IMR-90 (cell line): ENCODE data around the gene NKRF. TPM values are rescaled to one million over a fixed set of nuclear protein-coding genes. Genes with fewer than 3 reads are reported as not detected.

ENCODE experiments used
- ATAC-seq: fragments of 200-7000 bp; cut with Tn5 transposase; 2 replicates; pipeline ENCODE4 v1.9.1; 2020; ENCODE audit warnings: low read depth, mild to moderate bottlenecking, moderate library complexity
- BruUV-seq: library from RNA; stranded (reverse); fragments of 400-500 nt; replicated peaks from 2 replicates; lab custom pipeline; 2021; lab: Mats Ljungman, UMichigan
- CTCF ChIA-PET: fragments of 300-600 bp; formaldehyde crosslinking; extraction: SDS; loops from one replicate; lab custom pipeline; 2021; ENCODE audit warnings: antibody characterized with exemption; lab: Yijun Ruan, JAX
- POLR2A ChIA-PET: fragments of 300-600 bp; sonication (Branson Sonifier 250); formaldehyde crosslinking; loops from one replicate; lab custom pipeline; 2022; ENCODE audit warnings: antibody characterized with exemption; ENCODE audit not compliant: unreplicated experiment; lab: Charles Lee
- DNase-seq: peaks from one replicate; pipeline ENCODE4 v3.0.0; 2013
- H2AFZ ChIP-seq: replicated peaks from 2 replicates; pipeline ENCODE3; 2013; ENCODE audit warnings: low read length, mild to moderate bottlenecking; ENCODE audit not compliant: poor library complexity
- H2AK5ac ChIP-seq: 2 replicates; pipeline ENCODE4 v1.6.1; 2013; ENCODE audit warnings: low read depth, low read length, inconsistent platforms
- H2AK9ac ChIP-seq: replicated peaks from 2 replicates; pipeline ENCODE3; 2013; ENCODE audit warnings: mild to moderate bottlenecking, low read depth, low read length, moderate library complexity; ENCODE audit not compliant: poor library complexity
- H2BK120ac ChIP-seq: 2 replicates; pipeline ENCODE4 v1.6.1; 2013; ENCODE audit warnings: low read depth, low read length, inconsistent platforms
- H2BK15ac ChIP-seq: 3 replicates; pipeline ENCODE4 v1.6.1; 2013; ENCODE audit warnings: low read depth, low read length, inconsistent platforms
- H2BK20ac ChIP-seq: 2 replicates; pipeline ENCODE4 v1.6.1; 2013; ENCODE audit warnings: low read depth, mild to moderate bottlenecking, inconsistent platforms, low read length, moderate library complexity
- H2BK5ac ChIP-seq: 2 replicates; pipeline ENCODE4 v1.6.1; 2013; ENCODE audit warnings: mild to moderate bottlenecking, low read depth, low read length, inconsistent platforms; ENCODE audit not compliant: poor library complexity, severe bottlenecking
- H3K14ac ChIP-seq: replicated peaks from 2 replicates; pipeline ENCODE4 v1.6.1; 2013; ENCODE audit warnings: low read depth, low read length, inconsistent platforms
- H3K18ac ChIP-seq: 2 replicates; pipeline ENCODE4 v1.6.1; 2013; ENCODE audit warnings: low read depth, low read length, control low read depth
- H3K23ac ChIP-seq: 2 replicates; pipeline ENCODE4 v1.6.1; 2013; ENCODE audit warnings: low read depth, low read length, inconsistent platforms
- H3K27ac ChIP-seq: 2 replicates; pipeline ENCODE4 v1.5.1; 2013; ENCODE audit warnings: mild to moderate bottlenecking, control low read depth, low read length; ENCODE audit not compliant: insufficient read depth
- H3K27me3 ChIP-seq: 2 replicates; pipeline ENCODE4 v1.6.1; 2013; ENCODE audit warnings: low read length; ENCODE audit not compliant: control insufficient read depth, insufficient read depth
- H3K36me3 ChIP-seq: 2 replicates; pipeline ENCODE4 v1.6.1; 2013; ENCODE audit warnings: low read length, mixed read lengths; ENCODE audit not compliant: control insufficient read depth, insufficient read depth
- H3K4ac ChIP-seq: 2 replicates; pipeline ENCODE4 v1.6.1; 2013; ENCODE audit warnings: low read depth, low read length, inconsistent platforms
- H3K4me1 ChIP-seq: 2 replicates; pipeline ENCODE4 v1.6.1; 2013; ENCODE audit warnings: low read length, mixed read lengths; ENCODE audit not compliant: control insufficient read depth, insufficient read depth
- H3K4me2 ChIP-seq: 2 replicates; pipeline ENCODE4 v1.6.1; 2013; ENCODE audit warnings: low read depth, mild to moderate bottlenecking, control low read depth, low read length, moderate library complexity
- H3K4me3 ChIP-seq: 2 replicates; pipeline ENCODE4 v1.5.1; 2013; ENCODE audit warnings: low read depth, mild to moderate bottlenecking, control low read depth, low read length, moderate library complexity; ENCODE audit not compliant: insufficient read depth
- H3K56ac ChIP-seq: 2 replicates; pipeline ENCODE4 v1.6.1; 2013; ENCODE audit warnings: low read length, inconsistent platforms; ENCODE audit not compliant: insufficient read depth; ENCODE audit errors: extremely low read depth
- H3K79me1 ChIP-seq, 2 experiments: 2 replicates each; pipeline ENCODE4 v1.6.1; 2013; ENCODE audit warnings: low read length in 2 of 2, inconsistent platforms in 1 of 2, low read depth in 1 of 2
- H3K9ac ChIP-seq: 2 replicates; pipeline ENCODE4 v1.6.1; 2013; ENCODE audit warnings: low read depth, low read length, control low read depth
- H3K9me1 ChIP-seq: 2 replicates; pipeline ENCODE4 v1.6.1; 2013; ENCODE audit warnings: low read length, inconsistent platforms; ENCODE audit not compliant: insufficient read depth
- H3K9me3 ChIP-seq: 2 replicates; pipeline ENCODE4 v1.6.1; 2013; ENCODE audit warnings: low read length; ENCODE audit not compliant: control insufficient read depth, insufficient read depth
- H4K20me1 ChIP-seq: 2 replicates; pipeline ENCODE4 v1.6.1; 2013; ENCODE audit warnings: low read length, inconsistent platforms; ENCODE audit not compliant: insufficient read depth
- H4K5ac ChIP-seq: 2 replicates; pipeline ENCODE4 v1.6.1; 2013; ENCODE audit warnings: mild to moderate bottlenecking, low read depth, low read length, control low read depth
- H4K8ac ChIP-seq, 2 experiments: 2 replicates each; pipeline ENCODE4 v1.6.1; 2013; ENCODE audit warnings: low read depth in 2 of 2, low read length in 2 of 2, control low read depth in 1 of 2, inconsistent platforms in 1 of 2
- H4K91ac ChIP-seq: 2 replicates; pipeline ENCODE4 v1.6.1; 2013; ENCODE audit warnings: low read depth, low read length, inconsistent platforms; ENCODE audit not compliant: insufficient read depth
- BHLHE40 ChIP-seq: fragments of 150-350 bp; IDR thresholded peaks from 2 replicates; pipeline ENCODE4 v1.6.1; 2016; ENCODE audit warnings: mild to moderate bottlenecking, low read depth, low read length
- CEBPB ChIP-seq: IDR thresholded peaks from 2 replicates; pipeline ENCODE4 v1.6.1; 2012; ENCODE audit warnings: low read depth, low read length, improper control_type of control experiment
- CHD1 ChIP-seq: IDR thresholded peaks from 2 replicates; pipeline ENCODE4 v1.6.1; 2012; ENCODE audit warnings: low read depth, low read length, improper control_type of control experiment
- FOS ChIP-seq: fragments of 150-350 bp; IDR thresholded peaks from 2 replicates; pipeline ENCODE4 v1.6.1; 2016; ENCODE audit warnings: low read depth, low read length
- MAFK ChIP-seq: IDR thresholded peaks from 2 replicates; pipeline ENCODE4 v1.6.1; 2012; ENCODE audit warnings: low read depth, low read length, improper control_type of control experiment
- MAZ ChIP-seq: IDR thresholded peaks from 2 replicates; pipeline ENCODE4 v1.6.1; 2012; ENCODE audit warnings: low read depth, mild to moderate bottlenecking, low read length, improper control_type of control experiment, moderate library complexity, borderline replicate concordance
- MXI1 ChIP-seq: IDR thresholded peaks from 2 replicates; pipeline ENCODE4 v1.6.1; 2012; ENCODE audit warnings: low read depth, mild to moderate bottlenecking, low read length, moderate library complexity, borderline replicate concordance
- NFE2L2 ChIP-seq: fragments of 150-350 bp; IDR thresholded peaks from 2 replicates; pipeline ENCODE4 v1.6.1; 2016; ENCODE audit warnings: low read depth, mild to moderate bottlenecking, low read length
- POLR2A ChIP-seq: IDR thresholded peaks from 2 replicates; pipeline ENCODE4 v1.6.1; 2012; ENCODE audit warnings: mild to moderate bottlenecking, low read depth, low read length
- RAD21 ChIP-seq: IDR thresholded peaks from 2 replicates; pipeline ENCODE4 v1.6.1; 2012; ENCODE audit warnings: low read length, improper control_type of control experiment
- RCOR1 ChIP-seq: IDR thresholded peaks from 2 replicates; pipeline ENCODE4 v1.6.1; 2012; ENCODE audit warnings: mild to moderate bottlenecking, low read length, improper control_type of control experiment; ENCODE audit not compliant: insufficient replicate concordance
- RFX5 ChIP-seq: IDR thresholded peaks from 2 replicates; pipeline ENCODE4 v1.8.0; 2012; ENCODE audit warnings: low read depth, mild to moderate bottlenecking, low read length, moderate library complexity
- SMC3 ChIP-seq: fragments of 150-350 bp; IDR thresholded peaks from 2 replicates; pipeline ENCODE4 v1.6.1; 2016; ENCODE audit warnings: low read depth, mild to moderate bottlenecking, antibody characterized with exemption, low read length, moderate library complexity
- WGBS, 2 experiments: methylation state at CpG; one replicate each; pipeline versions ENCODE4 v1.1.5 to v1.1.7; 2013; ENCODE audit warnings: missing lambda C conversion rate in 2 of 2; ENCODE audit not compliant: insufficient read length in 1 of 2; ENCODE audit errors: extremely low coverage in 2 of 2; 5-methylcytosine and 5-hydroxymethylcytosine counted together
- dilution Hi-C: fragments of 300-500 bp; cut with HindIII; formaldehyde crosslinking; loops from one replicate; pipeline ENCODE4 v1.14.3; 2018; ENCODE audit warnings: low sequenced_read_pairs; ENCODE audit not compliant: unreplicated experiment
- in situ Hi-C: fragments of 300-500 bp; cut with MboI; formaldehyde crosslinking; loops from 3 replicates; pipeline ENCODE4 v1.14.3; 2019; ENCODE audit warnings: low sequenced_read_pairs, inconsistent platforms, mixed read lengths
- intact Hi-C: fragments of 100-400 bp; cut with micrococcal nuclease; formaldehyde crosslinking; loops from 2 replicates; pipeline ENCODE4 v1.10.0; 2022
- polyA plus RNA-seq, 3 experiments: library from polyadenylated mRNA; depleted of rRNA; stranded (reverse); fragments of >200 nt; gene quantifications; 2 replicates each; pipeline ENCODE4 v1.2.3, GENCODE V29; 2012; ENCODE audit warnings: low replicate concordance in 1 of 3
- total RNA-seq: library from RNA; depleted of rRNA; stranded (reverse); fragments of >200 nt; gene quantifications from 2 replicates; pipeline ENCODE4 v1.2.3, GENCODE V29; 2012
- TF ChIP-seq, protein P1 (sequence below): fragments of 150-350 bp; IDR thresholded peaks from 2 replicates; pipeline ENCODE4 v1.6.1; 2017; ENCODE audit warnings: mild to moderate bottlenecking, antibody characterized with exemption, low read length, low read depth
- TF ChIP-seq, protein P2 (sequence below): fragments of 150-350 bp; IDR thresholded peaks from 2 replicates; pipeline ENCODE4 v1.6.1; 2016; ENCODE audit warnings: low read depth, mild to moderate bottlenecking, low read length, moderate library complexity, borderline replicate concordance
- TF ChIP-seq, protein P3 (sequence below): conservative IDR thresholded peaks from 2 replicates; pipeline ENCODE4 v1.5.1; 2012; ENCODE audit warnings: mild to moderate bottlenecking, low read depth, low read length, improper control_type of control experiment

The NKRF gene
- total and polyA plus RNA-seq, 2 of the 4 experiments (the other 2 are of a cell fraction) = 2.2 to 4.1 TPM

DNA sequence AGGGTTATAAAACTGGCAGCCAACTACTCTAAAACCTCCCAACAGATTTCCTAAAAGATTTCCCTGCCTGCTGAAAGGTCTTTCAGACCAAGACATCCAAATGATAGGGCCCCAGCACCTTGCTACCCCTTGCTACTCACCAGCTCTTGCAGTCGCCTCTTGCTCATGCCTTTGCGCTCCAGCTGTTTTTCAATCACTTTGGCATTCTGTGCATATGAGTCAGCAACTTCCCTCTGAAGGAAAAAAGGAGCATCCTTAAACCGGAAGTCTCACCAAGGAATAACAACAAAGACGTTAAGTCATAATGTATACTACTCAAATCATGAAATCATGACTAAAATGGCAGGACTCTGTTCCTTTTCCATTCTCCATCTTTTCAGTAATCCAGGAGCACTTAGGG is 65.0 kb downstream of the NKRF start:
- no peak; the same call in 1 of the 2 replicates for TF ChIP-seq FOS
- no peak for TF ChIP-seq RFX5
- TF ChIP-seq POLR2A = no peak
- TF ChIP-seq MAFK = peak; percentile 36; the same call in 1 of the 2 replicates
- no peak for TF ChIP-seq MXI1
- peak; percentile 17 for TF ChIP-seq RCOR1
- TF ChIP-seq CEBPB = no peak; the same call in 1 of the 2 replicates
- TF ChIP-seq RAD21 = no peak
- TF ChIP-seq CHD1 = no peak
- TF ChIP-seq, protein P1, sequence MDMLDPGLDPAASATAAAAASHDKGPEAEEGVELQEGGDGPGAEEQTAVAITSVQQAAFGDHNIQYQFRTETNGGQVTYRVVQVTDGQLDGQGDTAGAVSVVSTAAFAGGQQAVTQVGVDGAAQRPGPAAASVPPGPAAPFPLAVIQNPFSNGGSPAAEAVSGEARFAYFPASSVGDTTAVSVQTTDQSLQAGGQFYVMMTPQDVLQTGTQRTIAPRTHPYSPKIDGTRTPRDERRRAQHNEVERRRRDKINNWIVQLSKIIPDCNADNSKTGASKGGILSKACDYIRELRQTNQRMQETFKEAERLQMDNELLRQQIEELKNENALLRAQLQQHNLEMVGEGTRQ = no peak
- no peak for TF ChIP-seq MAZ
- TF ChIP-seq SMC3 = no peak
- TF ChIP-seq, protein P2, sequence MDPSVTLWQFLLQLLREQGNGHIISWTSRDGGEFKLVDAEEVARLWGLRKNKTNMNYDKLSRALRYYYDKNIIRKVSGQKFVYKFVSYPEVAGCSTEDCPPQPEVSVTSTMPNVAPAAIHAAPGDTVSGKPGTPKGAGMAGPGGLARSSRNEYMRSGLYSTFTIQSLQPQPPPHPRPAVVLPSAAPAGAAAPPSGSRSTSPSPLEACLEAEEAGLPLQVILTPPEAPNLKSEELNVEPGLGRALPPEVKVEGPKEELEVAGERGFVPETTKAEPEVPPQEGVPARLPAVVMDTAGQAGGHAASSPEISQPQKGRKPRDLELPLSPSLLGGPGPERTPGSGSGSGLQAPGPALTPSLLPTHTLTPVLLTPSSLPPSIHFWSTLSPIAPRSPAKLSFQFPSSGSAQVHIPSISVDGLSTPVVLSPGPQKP = no peak
- TF ChIP-seq, protein P3, sequence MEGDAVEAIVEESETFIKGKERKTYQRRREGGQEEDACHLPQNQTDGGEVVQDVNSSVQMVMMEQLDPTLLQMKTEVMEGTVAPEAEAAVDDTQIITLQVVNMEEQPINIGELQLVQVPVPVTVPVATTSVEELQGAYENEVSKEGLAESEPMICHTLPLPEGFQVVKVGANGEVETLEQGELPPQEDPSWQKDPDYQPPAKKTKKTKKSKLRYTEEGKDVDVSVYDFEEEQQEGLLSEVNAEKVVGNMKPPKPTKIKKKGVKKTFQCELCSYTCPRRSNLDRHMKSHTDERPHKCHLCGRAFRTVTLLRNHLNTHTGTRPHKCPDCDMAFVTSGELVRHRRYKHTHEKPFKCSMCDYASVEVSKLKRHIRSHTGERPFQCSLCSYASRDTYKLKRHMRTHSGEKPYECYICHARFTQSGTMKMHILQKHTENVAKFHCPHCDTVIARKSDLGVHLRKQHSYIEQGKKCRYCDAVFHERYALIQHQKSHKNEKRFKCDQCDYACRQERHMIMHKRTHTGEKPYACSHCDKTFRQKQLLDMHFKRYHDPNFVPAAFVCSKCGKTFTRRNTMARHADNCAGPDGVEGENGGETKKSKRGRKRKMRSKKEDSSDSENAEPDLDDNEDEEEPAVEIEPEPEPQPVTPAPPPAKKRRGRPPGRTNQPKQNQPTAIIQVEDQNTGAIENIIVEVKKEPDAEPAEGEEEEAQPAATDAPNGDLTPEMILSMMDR = no peak
- no peak for TF ChIP-seq BHLHE40
- peak; percentile 60; the same call in 1 of the 2 replicates for TF ChIP-seq NFE2L2
- H3K9ac ChIP-seq = no peak overlapping the region
- H3K27ac ChIP-seq = no peak overlapping the region
- no peak overlapping the region for H3K4me3 ChIP-seq
- peak; percentile 86 for DNase-seq
- H2BK15ac ChIP-seq = no peak overlapping the region
- dilution Hi-C loops (no loop called here), in situ Hi-C loops (no loop called here), intact Hi-C loops (no loop called here)
- peak overlapping the region in 1 of 2 experiments; percentile 69; a peak in 1 of 4 replicates for H4K8ac ChIP-seq
- no peak overlapping the region for H3K56ac ChIP-seq
- H3K18ac ChIP-seq = no peak overlapping the region
- ChIA-PET CTCF (no interaction called here), POLR2A (no interaction called here)
- WGBS, 2 experiments = no CpG with 5 or more reads among the region's 4 CpGs
- H3K36me3 ChIP-seq = peaks cover 5% of the 10 kb centered on the region
- H4K91ac ChIP-seq = no peak overlapping the region
- H3K23ac ChIP-seq = no peak overlapping the region
- no peaks in the 10 kb centered on the region for H4K20me1 ChIP-seq
- H3K79me1 ChIP-seq = no peaks in the 10 kb centered on the region; a peak in 1 of 4 replicates
- no peaks in the 10 kb centered on the region for H3K9me1 ChIP-seq
- H3K14ac ChIP-seq = no peak overlapping the region
- H2BK5ac ChIP-seq = no peak overlapping the region
- H2AFZ ChIP-seq = no peak overlapping the region
- H3K4me2 ChIP-seq = no peak overlapping the region
- no peak overlapping the region for H2BK120ac ChIP-seq
- H2AK9ac ChIP-seq = no peak overlapping the region
- no peak overlapping the region for H2AK5ac ChIP-seq
- H3K9me3 ChIP-seq = no peaks in the 10 kb centered on the region
- peak overlapping the region; percentile 20 for H3K4ac ChIP-seq
- H2BK20ac ChIP-seq = no peak overlapping the region
- BruUV-seq = no TSS peak
- H3K4me1 ChIP-seq = no peaks in the 10 kb centered on the region
- no peak overlapping the region for H4K5ac ChIP-seq
- no peaks in the 10 kb centered on the region for H3K27me3 ChIP-seq
- peak; percentile 80 for ATAC-seq
